Spleen (tissue), 7 donors: ENCODE data around the gene IMMP2L.

Experiments used
- CTCF ChIP-seq, 11 experiments: fragments of 200-600 bp in 7 of 11; fragments of 450-650 bp in 4 of 11; sonication (generic) in 4 of 11; IDR thresholded peaks in 8 of 11; conservative IDR thresholded peaks in 3 of 11; 1 replicate in 7 of 11; 2 replicates in 4 of 11; pipeline versions ENCODE4 v1.4.0 to v1.8.0; 2016 to 2021; ENCODE audit warnings: antibody characterized with exemption in 11 of 11, inconsistent platforms in 4 of 11, mild to moderate bottlenecking in 1 of 11
- POLR2A ChIP-seq, 3 donors: fragments of 450-650 bp; IDR thresholded peaks; one replicate each; pipeline ENCODE4 v1.5.1; 2017; ENCODE audit warnings: antibody characterized with exemption in 3 of 3, mild to moderate bottlenecking in 1 of 3
- POLR2AphosphoS5 ChIP-seq, 3 donors: sonication (generic); formaldehyde crosslinking; IDR thresholded peaks; one replicate each; pipeline ENCODE4 v1.5.1; 2017; ENCODE audit warnings: antibody characterized with exemption in 3 of 3
- donor health status: DM: no; HTN: no; CAD: no; lungs with moderate emphysema.
- donor health status: DM: no; HTN: no; CAD: no.
- donor health status: DM: no; HTN: no; CAD: no.

- no peak for TF ChIP-seq CTCF (IDR thresholded peaks at IDR 0.05 in 8 of 11, conservative IDR thresholded peaks at IDR 0.05 in 3 of 11)
- no peak for TF ChIP-seq POLR2A (IDR thresholded peaks at IDR 0.05)
- no peak for TF ChIP-seq POLR2AphosphoS5 (IDR thresholded peaks at IDR 0.05)
These were observed 490.7 kb downstream of the IMMP2L start for GRCh38 chr7:111071556-111071955.
